GM19240 (cell line): ENCODE data around the gene DPP6.

Experiments
- DNase-seq: peaks from one replicate; pipeline ENCODE4 v3.0.0; 2011; ENCODE audit warnings: low spot score; ENCODE audit not compliant: insufficient read length

The DPP6 gene

DNA sequence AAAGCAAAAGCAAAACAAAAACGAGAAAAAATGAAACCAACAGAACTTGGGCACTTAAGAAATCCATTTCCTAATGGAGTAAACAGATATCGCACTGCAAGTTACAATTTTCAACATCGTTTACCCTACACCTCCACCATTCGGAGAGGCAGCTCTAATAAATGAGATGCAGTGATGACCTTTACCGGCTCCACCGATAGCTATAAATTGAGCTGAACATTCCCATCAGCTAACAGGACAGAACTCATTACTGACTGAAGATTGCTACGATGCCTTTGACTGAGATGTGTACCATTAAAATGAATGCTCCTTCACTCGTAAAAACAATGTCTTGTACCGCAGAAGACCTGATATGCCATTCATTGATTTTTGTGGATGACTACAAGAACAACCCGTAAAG lies 465.6 kb downstream of the DPP6 start:
- no peak for DNase-seq

GRCh38 chr7:154519229-154519628 lies 467.0 kb downstream of the DPP6 start:
- DNase-seq, result no peak

GRCh38 chr7:154530136-154530535 lies 477.9 kb downstream of the DPP6 start:
- no peak for DNase-seq

- no peak for DNase-seq
Observed at GRCh38 chr7:154532771-154533170, 480.6 kb downstream of the DPP6 start.

DNA sequence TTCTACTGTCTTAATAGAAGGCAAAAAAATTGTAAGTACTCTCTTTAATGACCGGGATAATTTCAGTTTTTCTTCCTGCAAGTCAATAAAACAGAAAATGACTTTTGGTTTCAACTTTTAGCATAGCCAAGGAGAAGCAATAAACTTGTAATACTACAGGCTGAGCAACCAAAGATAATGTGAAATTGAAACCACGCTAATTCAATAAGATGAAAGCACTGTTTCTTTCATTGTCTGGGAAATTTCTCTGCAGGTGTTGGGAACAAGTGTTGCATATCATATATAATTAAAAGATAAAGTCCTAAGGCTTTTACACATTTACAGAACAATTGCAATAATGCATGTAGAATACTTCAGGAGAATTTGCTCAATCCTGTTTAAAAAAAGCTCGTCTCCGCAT lies 488.4 kb downstream of the DPP6 start:
- DNase-seq, result no peak

DNA sequence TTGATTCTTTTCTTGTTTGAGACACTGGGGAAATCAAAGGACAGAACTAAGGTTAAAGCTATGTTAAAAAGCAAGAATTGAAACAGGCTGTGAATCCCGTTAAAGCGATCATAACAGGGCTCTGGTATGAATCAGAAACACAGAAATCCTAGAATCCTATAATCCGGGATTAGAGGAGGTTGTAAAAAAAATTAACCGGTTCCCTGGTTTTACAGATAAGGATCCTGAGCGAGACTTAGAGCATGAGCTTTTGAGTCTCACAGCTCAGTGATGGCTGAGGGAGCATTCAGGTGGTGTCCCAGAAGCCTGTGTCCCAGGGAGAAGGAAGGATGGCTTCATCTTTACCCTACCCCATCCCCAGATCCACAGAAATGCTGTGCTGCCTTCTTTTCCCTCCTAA lies 489.4 kb downstream of the DPP6 start:
- no peak for DNase-seq

DNA sequence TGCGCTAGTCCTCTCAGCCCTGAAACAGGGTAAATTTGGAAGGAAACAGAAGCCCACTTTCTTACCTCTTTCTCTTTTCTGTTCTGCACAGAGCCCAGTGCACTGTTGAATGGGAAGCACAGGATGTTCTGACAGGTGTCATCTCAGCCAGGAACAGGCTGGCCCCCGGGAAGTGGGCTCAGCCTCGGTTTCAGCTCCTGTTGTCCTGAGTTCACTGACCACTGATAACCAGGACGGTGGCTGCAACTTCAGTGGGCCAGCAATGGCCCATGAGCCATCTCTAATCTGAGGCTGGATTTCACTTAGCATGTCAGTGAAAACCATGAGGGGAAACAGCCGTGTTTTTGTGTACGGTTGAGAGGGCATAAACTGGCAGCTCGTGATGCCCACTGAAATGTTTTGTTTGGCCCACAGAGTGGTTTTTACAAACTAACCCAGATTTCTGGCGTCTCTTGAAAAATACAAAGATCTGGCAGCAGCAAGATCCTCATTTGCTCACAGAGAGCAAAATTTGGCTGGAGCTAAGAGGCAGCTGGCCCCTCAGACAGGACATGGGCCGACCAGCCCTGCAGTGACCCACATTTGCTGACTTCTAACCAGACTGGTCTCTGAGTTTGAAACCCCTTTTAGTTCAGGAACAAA lies 494.9 kb downstream of the DPP6 start:
- DNase-seq, result no peak

GRCh38 chr7:154553711-154554265 lies 501.6 kb downstream of the DPP6 start:
- DNase-seq, result no peak

GRCh38 chr7:154559454-154559853 lies 507.3 kb downstream of the DPP6 start:
- no peak for DNase-seq

- no peak for DNase-seq
Observed at GRCh38 chr7:154564676-154565075, 512.5 kb downstream of the DPP6 start.

DNA sequence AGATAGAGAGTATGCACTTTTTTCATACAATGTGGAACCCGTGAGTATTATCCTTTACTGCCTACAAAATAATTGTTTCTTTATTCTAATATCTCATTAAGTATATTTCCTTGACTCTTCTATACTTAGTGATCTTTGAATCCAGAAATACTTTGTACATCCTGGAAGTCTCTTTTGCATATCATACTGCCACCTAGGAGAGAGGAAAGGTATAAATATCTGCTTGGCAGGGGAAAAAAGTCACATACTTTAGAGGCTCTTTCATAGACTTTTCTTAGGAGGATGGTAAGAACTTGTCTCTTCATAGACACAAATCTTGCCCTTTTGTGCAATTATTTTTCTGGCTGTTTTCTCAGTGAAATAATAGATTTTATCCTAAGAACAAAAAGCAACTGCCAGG lies 514.7 kb downstream of the DPP6 start:
- no peak for DNase-seq

GRCh38 chr7:154568346-154568745 lies 516.1 kb downstream of the DPP6 start:
- no peak for DNase-seq

DNA sequence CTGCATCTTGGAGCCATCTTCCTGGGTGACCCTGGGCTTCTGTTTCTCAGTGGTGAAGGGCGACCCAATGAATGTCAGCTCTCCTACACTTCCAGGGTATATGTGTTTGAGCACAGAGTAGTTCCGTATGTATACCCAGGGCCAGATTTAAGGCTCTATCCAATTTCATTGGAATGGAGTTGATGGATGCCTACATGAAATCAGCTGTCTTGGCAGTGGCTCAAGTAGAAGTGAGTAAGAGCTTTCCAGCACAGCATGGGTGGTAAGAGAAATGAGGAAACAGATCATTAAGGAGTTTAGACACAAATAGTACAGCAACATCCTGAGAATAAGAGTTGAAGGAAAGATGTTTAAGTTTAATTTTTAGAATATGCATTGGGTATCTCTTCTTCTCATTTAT lies 517.7 kb downstream of the DPP6 start:
- no peak for DNase-seq

DNA sequence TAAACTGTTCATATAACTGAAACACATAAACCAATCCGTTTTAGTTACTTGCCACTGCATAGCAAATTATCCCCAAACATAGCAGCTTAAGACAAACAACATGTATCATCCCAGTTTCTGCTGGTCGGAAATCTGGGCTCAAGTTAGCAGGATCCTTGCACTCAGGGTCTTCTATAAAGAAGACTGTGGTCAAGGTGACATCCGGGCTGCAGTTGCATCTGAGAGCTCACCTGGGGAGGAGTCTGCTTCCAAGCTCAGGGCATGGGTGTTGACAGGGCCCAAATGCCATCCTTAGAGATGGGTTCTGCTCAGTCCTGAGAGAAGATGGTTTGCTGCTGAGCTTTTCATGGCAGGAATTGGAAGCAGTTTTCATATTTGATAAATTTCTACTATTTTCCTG lies 519.6 kb downstream of the DPP6 start:
- no peak for DNase-seq

GRCh38 chr7:154574235-154574634 lies 522.0 kb downstream of the DPP6 start:
- no peak for DNase-seq

- DNase-seq, result no peak
Observed at GRCh38 chr7:154575497-154575896, 523.3 kb downstream of the DPP6 start.

DNA sequence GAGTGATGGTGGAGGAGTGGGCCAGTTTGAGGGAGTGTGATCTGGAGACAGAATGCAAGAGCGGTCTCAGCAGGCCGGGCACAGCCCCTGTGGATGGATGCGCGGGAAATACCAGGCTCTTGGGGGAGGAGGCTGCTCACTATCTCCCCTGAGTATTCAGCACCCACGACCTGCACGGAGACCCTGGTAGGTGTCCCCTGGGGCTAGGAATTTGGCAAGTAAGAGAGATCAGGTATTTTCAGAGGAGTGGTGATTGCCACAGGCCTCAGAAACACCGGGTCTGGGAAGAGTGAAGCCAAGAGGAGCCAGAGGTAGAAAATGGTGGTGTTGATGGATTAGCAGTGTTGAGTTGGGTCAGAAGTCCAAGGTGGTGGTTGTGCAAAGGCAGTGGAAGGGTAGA lies 524.4 kb downstream of the DPP6 start:
- no peak for DNase-seq

DNA sequence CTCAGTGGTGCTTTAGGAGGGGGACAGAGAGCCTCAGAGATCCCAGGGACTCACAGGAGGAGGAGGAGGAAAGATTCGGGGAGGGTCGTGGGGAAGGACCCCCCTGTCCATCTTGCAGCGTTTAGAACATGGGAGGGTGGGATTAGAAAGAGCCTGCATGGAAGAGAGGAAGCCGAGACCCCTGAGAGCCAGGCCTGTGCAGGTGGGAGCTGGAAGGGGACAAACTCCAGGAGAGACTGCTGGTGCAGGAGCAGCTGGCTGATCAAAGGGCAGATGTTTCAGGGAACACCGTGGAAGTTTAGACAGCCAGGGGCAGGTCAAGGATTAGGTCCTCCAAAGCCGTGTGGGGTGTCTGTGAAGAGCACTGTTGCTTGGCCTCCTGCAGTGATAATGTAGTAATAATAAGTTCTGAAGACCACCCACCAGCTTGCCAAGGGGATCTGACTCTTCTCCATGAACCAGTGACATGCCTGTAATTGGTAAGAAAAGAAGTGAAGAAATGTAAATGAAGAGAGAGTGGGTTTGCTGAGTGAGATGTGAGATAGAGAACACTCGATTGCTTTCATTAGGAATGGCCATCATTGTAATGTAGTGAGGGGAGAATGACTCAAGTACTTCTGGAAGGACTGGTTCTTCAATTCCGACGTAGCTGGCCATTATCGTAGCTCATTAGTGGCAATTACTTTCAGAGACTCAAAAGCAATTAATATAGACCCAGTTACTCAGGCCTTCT lies 525.1 kb downstream of the DPP6 start:
- DNase-seq, result no peak

DNA sequence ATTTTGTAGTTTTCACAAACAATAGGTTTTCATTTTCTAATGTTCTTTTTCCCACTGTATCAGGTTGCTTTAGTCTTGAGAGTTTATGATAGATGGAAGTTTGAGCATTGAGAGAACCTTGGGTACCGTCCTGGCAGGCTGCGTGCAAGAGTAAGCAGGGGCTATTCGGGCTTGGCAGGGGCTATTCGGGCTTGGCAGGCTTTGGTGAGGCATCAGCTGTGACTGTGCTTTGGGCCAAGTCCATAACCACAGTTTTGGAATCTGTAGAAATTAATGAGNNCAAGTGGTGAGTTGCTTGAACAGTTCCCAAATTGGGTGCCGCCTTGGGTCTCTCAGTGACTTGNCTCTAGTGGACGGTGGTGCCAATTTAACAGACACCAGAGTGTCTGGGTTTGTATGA lies 526.1 kb downstream of the DPP6 start:
- DNase-seq, result no peak

- no peak for DNase-seq
Observed at GRCh38 chr7:154579711-154580110, 527.5 kb downstream of the DPP6 start.

GRCh38 chr7:154581251-154581890 lies 529.2 kb downstream of the DPP6 start:
- no peak for DNase-seq

DNA sequence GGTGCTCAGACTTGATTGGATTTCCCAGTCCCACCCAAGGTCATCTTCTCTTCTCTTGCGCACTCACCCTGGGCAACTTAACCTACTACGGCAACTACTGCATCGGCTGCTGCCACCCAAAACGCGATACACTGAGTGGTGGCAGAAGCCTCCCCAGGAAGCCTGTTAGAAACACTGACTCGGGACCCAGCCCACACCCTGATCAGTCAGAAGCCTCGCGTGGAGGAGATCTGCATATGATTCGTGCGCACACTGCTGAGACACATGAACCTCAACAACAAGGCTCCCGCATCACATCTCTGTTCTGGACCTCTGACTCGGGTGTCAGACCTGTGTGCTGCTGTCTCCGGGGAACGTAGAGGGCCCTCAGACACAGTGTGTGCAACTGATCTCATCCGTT lies 531.3 kb downstream of the DPP6 start:
- DNase-seq, result no peak
